ENCODE data around the gene HOXA5.
A peak's percentile ranks its signal among the peaks of the same experiment; 100 is the strongest.

HOXA5 gene

GRCh38 chr7:27185854-27186667 lies 42.6 kb upstream of the HOXA5 start:
- TF ChIP-seq JUND (IDR thresholded peaks at IDR 0.05; ENCODE audit: low read depth) = no peak
- DNase-seq (ENCODE audit: low read depth in 1 of 2, low spot score in 1 of 2) = no peak
- in situ Hi-C loops (cut with HindIII; ENCODE audit: low pct_unique_long_range_greater_than_20kb, low sequenced_read_pairs) = no loop called here

- in situ Hi-C loops (cut with HindIII; ENCODE audit: low pct_unique_long_range_greater_than_20kb, low sequenced_read_pairs) = no loop called here
- TF ChIP-seq JUND (IDR thresholded peaks at IDR 0.05; ENCODE audit: low read depth) = no peak
- DNase-seq (ENCODE audit: low read depth in 1 of 2, low spot score in 1 of 2) = no peak
These were observed 41.8 kb upstream of the HOXA5 start, which contains the start of gene HOXA11 for GRCh38 chr7:27185013-27185853. Gene HOXA11, minus strand, starts transcription at chr7:27185232. Its CDS starts 88 bp downstream, at chr7:27185144.

- DNase-seq (ENCODE audit: low read depth in 1 of 2, low spot score in 1 of 2) = peak in 1 of 2 experiments; percentile 40
- no peak for TF ChIP-seq JUND (IDR thresholded peaks at IDR 0.05; ENCODE audit: low read depth)
- in situ Hi-C loops (cut with HindIII; ENCODE audit: low pct_unique_long_range_greater_than_20kb, low sequenced_read_pairs) = no loop called here
These were observed 41.0 kb upstream of the HOXA5 start for GRCh38 chr7:27184337-27185012.

GRCh38 chr7:27183682-27184336 lies 40.3 kb upstream of the HOXA5 start:
- peak; percentile 36 to 79 for DNase-seq (ENCODE audit: low read depth in 1 of 2, low spot score in 1 of 2)
- in situ Hi-C loops (cut with HindIII; ENCODE audit: low pct_unique_long_range_greater_than_20kb, low sequenced_read_pairs) = no loop called here
- TF ChIP-seq JUND (IDR thresholded peaks at IDR 0.05; ENCODE audit: low read depth) = no peak

- no peak for DNase-seq (ENCODE audit: low read depth in 1 of 2, low spot score in 1 of 2)
- in situ Hi-C loops (cut with HindIII; ENCODE audit: low pct_unique_long_range_greater_than_20kb, low sequenced_read_pairs) = no loop called here
- TF ChIP-seq JUND (IDR thresholded peaks at IDR 0.05; ENCODE audit: low read depth) = no peak
These were observed 39.6 kb upstream of the HOXA5 start for GRCh38 chr7:27182861-27183681.

GRCh38 chr7:27182285-27182841 lies 38.9 kb upstream of the HOXA5 start:
- no peak for DNase-seq (ENCODE audit: low read depth in 1 of 2, low spot score in 1 of 2)
- no peak for TF ChIP-seq JUND (IDR thresholded peaks at IDR 0.05; ENCODE audit: low read depth)
- in situ Hi-C loops (cut with HindIII; ENCODE audit: low pct_unique_long_range_greater_than_20kb, low sequenced_read_pairs) = no loop called here

GRCh38 chr7:27181795-27182275 lies 38.4 kb upstream of the HOXA5 start:
- TF ChIP-seq JUND (IDR thresholded peaks at IDR 0.05; ENCODE audit: low read depth) = no peak
- DNase-seq (ENCODE audit: low read depth in 1 of 2, low spot score in 1 of 2) = no peak
- in situ Hi-C loops (cut with HindIII; ENCODE audit: low pct_unique_long_range_greater_than_20kb, low sequenced_read_pairs) = no loop called here

- no peak for DNase-seq (ENCODE audit: low read depth in 1 of 2, low spot score in 1 of 2)
- no peak for TF ChIP-seq JUND (IDR thresholded peaks at IDR 0.05; ENCODE audit: low read depth)
- in situ Hi-C loops (cut with HindIII; ENCODE audit: low pct_unique_long_range_greater_than_20kb, low sequenced_read_pairs) = no loop called here
These were observed 37.2 kb upstream of the HOXA5 start for GRCh38 chr7:27180431-27181420.

GRCh38 chr7:27179503-27180430 lies 36.3 kb upstream of the HOXA5 start:
- TF ChIP-seq JUND (IDR thresholded peaks at IDR 0.05; ENCODE audit: low read depth) = no peak
- in situ Hi-C loops (cut with HindIII; ENCODE audit: low pct_unique_long_range_greater_than_20kb, low sequenced_read_pairs) = no loop called here
- DNase-seq (ENCODE audit: low read depth in 1 of 2, low spot score in 1 of 2) = peak; percentile 80 to 98
